Measurements from ENCODE around the gene MBD3L3. TPM values are rescaled to one million over a fixed set of nuclear protein-coding genes. Genes with fewer than 3 reads are reported as not detected.

The MBD3L3 gene
- total and polyA plus RNA-seq, 9 of the 15 experiments (the other 6 are each of a cell fraction or from before 2014, with no cell fraction given), result not detected

GRCh38 chr19:7067716-7068115 is 9.2 kb upstream of the MBD3L3 start (continued):
- TF ChIP-seq DACH1 (IDR thresholded peaks at IDR 0.05; ENCODE audit: partially characterized antibody) (no peak), BHLHE40 (IDR thresholded peaks at IDR 0.05; ENCODE audit: low read length) (no peak), STAT5B (CRISPR knock-in tag; IDR thresholded peaks at IDR 0.05) (no peak), HMGN3 (IDR thresholded peaks at IDR 0.05; ENCODE audit: borderline replicate concordance, extremely low read depth, insufficient read length, low read depth, low read length) (no peak), TAF15 (IDR thresholded peaks at IDR 0.05; ENCODE audit: low read depth, low read length) (no peak), SNAPC5 (CRISPR knock-in tag; IDR thresholded peaks at IDR 0.05) (no peak), CBFA2T2 (conservative IDR thresholded peaks at IDR 0.05) (no peak), CCAR2 (IDR thresholded peaks at IDR 0.05; ENCODE audit: low read depth, low read length) (no peak), SNRNP70 (optimal IDR thresholded peaks at IDR 0.05; ENCODE audit: low read depth, low read length) (no peak), EP300 (IDR thresholded peaks at IDR 0.05; ENCODE audit: low read length) (no peak), SREBF2 (CRISPR knock-in tag; IDR thresholded peaks at IDR 0.05) (no peak), ETV5 (CRISPR knock-in tag; IDR thresholded peaks at IDR 0.05; ENCODE audit: low read depth) (no peak), FOXK1 (CRISPR knock-in tag; IDR thresholded peaks at IDR 0.05; ENCODE audit: borderline replicate concordance) (no peak), RBBP5 (IDR thresholded peaks at IDR 0.05; ENCODE audit: borderline replicate concordance, insufficient read depth, low read length, poor library complexity, severe bottlenecking) (no peak), ELK1 (CRISPR knock-in tag; IDR thresholded peaks at IDR 0.05) (no peak)

All from K562 (cell line).